H54 (cell line): ENCODE results near the gene PCTP.

Source experiments
- DNase-seq: peaks from one replicate; pipeline ENCODE4 v3.0.0; 2011; ENCODE audit warnings: low spot score, mixed read lengths; ENCODE audit not compliant: insufficient read length
- FAIRE-seq: peaks from 3 replicates; lab custom pipeline; 2011; peaks lifted over from hg19 to GRCh38; lab: Jason Lieb, UNC
- POLR2A ChIP-seq: IDR thresholded peaks from 2 replicates; pipeline ENCODE4 v1.6.1; 2011; ENCODE audit warnings: low read depth, mild to moderate bottlenecking, low read length

Gene PCTP

DNA sequence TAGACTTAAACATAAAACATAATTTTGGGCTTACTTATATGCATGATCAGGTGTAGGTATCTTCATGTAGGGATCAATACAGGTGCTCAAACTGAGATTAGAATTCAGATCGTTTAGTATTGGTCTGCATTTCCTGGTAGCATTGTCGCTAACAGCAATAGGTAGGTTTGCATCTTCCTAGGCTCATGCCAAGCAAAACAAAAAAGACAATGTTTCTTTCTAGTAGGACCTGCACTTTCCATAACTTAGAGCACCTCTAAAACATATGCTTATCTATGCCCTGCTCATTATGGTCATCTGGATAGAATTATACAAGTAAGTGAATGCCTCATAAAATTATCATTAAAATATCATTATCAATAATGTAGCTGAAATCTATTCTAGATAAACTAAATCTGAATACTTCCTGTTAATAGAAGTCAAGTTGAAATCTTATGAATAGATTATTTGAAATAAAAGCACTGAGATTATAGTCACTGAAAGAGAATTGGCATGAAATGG, 26.7 kb downstream of the PCTP start:
- no peak for TF ChIP-seq POLR2A
- FAIRE-seq: no peak
- no peak for DNase-seq

DNA sequence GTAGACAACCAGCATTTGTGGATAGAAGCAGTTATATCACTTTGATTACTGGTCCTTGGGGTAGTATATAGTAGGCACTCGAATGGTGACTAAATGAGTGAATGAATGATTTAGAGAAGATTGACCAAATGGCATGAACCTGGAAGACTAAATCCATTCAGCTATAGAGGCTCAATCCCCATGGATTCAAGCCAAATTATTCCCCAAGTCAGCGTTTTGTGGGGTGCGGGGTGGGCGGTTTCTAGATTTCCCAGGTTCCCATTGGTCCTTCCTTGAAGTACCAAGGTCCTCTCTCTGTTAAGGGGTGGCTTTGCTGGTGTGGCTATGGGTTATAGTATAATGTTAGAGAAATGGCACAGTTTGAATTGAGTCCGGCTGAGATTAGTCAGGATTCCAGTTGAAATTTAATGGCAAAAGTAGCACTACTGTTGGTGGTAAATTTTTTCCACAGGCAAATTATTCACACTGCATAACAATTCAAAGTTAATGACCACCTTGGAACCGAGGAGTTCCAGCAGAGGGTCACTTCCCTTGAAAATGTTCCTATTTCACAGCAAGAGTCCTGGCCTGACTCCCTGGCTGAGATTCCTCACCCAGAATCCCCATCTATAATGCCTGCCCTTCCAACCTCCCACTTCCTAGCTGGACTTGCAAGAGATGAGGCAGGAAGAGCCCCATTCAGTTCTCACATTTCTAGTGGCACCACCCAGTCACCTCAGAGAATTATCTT, 27.7 kb downstream of the PCTP start:
- no peak for DNase-seq
- TF ChIP-seq POLR2A: no peak
- no peak for FAIRE-seq

DNA sequence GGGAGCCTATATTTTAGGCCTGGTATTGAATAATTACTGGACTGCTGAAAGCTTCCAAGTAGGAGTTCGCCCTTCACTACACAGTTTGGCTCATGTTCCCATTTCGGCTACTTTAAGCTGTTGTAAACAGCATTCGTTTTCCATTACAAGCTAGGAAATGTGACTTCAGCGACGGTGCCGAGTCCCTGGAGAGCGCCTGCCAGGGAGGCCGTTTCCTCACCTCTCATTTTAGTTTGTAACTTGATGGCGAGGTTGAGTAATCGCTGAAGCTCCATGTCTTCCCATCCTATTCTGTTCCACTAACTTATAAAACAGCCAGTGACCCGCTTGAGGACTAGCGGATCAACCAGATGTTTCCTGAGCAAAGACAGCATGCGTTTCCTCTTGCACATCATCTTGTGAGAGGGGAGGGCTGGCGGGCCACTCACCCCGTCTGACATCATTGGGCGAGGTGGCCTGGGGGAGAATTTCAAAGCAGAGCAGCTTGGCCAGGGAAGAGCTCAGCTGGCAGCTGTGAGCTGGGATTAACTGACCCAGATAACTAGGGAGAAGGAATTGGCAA, 32.9 kb downstream of the PCTP start:
- DNase-seq: no peak
- FAIRE-seq: no peak
- TF ChIP-seq POLR2A: no peak

DNA sequence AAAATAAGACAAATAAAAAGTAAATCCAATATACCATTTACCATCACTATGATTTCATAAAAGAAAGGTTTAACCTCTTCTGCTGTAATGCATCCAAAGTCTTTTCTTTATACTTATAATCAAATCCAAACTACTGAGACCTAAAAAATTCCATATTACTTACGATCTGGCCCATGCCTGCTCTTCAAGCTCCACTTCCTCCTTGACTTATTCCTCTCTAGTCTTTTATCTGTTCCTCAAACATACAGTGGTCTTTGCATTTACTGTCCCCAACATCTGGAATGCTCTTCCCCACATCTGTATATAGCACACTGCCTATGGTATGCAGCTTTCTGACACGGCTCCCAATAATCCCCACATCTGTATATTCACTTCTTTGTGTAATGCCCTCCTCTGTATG, 33.8 kb downstream of the PCTP start:
- no peak for DNase-seq
- no peak for TF ChIP-seq POLR2A
- no peak for FAIRE-seq

DNA sequence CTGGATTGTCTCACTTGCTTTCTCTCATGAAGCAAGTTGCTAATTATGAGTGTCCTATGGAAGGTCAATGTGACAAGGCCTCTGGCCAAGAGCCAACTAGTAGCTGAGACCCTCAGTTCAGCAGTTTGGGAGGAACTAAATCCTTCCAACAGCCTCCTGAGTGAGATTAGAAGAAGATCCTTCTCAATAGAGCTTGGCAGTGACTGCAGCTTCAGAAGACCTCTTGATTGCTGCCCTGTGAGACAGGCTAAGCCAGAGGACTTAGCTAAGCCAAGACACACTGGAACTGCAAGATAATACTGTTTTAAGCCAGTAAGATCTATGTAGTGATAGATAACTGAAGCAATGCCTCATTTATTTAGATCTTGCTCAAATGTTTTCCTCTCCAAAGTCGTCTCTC, 34.3 kb downstream of the PCTP start:
- TF ChIP-seq POLR2A: no peak
- no peak for FAIRE-seq

DNA sequence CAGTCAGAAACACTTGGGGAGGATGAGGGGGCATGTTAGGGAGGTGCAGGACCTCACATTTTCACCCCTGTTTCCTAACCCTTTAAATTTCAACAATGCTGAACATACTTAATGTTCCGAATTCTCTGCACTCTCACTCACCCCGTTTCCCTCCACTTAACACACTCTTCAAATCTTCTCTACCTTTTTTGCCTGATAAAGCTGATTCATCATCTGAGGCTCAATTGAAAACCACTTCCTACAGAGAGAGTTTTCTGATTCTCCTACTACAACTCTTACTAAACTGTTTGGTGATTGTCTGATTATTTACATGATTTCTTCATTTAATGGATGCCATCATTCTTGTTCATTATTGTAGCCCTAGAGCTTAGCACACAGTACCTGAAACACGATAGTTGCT, 42.4 kb downstream of the PCTP start:
- TF ChIP-seq POLR2A: no peak
- FAIRE-seq (no peak), DNase-seq (no peak)

More for the DNA sequence above, 34.3 kb downstream of the PCTP start:
- no peak for DNase-seq

DNA sequence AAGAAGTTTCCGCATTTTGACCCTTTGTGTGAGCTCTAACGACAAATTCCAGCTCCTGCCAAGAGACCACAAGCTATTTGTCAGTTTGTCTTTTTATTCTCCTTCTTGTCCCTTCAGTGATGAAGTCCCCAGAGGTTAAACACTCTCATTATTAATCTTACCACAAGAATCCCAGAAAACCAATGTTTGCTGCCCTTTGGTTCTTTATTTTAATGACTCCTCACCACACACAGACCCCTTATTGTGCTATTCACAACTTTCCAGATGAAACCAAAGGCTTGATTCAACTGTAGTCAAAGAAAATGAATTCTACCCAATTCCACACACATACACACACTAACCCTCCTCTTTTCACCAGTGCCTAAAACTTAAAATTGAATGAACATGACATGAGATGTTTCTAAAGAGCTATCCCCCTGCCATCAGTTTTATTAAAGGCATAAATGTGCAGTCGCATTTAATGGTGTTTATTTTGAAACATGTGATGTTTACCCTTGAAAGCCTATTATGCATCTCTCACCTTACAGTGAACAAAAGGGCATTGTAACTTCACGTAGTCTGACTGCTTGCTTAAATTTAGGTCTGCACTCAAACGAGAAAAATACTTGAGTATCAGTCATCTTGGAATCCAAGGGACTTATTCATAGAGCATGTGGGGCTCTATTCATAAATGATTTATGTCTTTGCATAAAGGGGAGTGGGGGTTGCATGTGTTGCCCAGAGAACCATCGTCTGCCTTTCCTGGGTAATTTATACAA, 44.1 kb downstream of the PCTP start:
- TF ChIP-seq POLR2A: no peak
- FAIRE-seq (peak; percentile 11), DNase-seq (no peak)

DNA sequence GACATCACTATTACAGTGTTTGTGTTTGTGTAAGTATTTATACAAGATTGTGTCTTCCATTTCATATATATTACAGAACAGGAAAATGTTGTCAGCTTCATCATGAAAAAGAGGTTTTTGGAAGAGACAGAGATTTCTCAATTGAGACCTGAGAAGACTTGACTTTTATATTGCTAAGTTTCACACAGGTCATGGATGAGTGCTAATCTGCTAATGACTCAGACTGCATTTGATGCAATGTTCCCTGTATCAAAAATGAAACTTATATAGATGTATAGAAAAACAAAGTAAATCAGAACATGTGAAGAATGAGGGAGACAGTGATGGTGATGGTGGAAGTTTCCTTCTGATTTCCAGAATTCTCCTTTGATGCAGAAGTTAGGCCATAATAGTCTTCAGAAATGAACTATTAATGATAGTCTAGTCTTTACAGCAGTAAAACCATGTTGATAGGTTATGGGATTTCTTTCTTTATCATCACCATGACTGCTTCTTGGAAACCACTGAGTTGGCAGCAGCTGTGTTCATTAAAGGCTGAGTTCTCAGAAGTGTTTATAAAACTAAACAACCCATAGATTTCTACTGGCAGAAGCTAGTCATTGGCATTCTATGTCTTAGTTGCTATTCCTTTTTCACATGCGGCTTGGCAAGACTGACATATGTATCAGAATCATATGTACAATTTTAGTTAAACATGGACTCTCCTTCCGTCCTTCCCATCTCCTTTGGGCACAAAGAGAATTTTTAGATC, 56.1 kb downstream of the PCTP start:
- no peak for TF ChIP-seq POLR2A
- no peak for DNase-seq
- no peak for FAIRE-seq

DNA sequence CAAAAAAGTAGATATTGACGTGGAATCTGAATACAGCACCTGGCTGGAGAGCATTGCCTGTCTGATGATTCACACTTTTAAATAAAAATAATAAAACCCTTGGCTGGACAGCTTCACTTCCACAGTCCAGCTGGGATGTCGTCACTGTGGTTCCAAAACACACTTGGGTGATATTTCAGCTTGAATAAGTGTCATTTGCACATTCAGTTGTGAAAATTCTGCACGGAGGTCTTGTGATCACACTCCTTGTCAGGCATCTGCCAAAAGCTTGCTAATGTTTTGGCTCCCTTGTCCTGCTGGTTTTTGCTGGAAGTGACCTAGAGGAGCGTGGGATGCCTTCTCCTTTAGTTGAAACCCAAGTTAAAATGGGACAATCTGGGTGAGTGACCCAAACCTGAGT, 60.7 kb downstream of the PCTP start:
- no peak for TF ChIP-seq POLR2A
- DNase-seq: no peak
- no peak for FAIRE-seq

DNA sequence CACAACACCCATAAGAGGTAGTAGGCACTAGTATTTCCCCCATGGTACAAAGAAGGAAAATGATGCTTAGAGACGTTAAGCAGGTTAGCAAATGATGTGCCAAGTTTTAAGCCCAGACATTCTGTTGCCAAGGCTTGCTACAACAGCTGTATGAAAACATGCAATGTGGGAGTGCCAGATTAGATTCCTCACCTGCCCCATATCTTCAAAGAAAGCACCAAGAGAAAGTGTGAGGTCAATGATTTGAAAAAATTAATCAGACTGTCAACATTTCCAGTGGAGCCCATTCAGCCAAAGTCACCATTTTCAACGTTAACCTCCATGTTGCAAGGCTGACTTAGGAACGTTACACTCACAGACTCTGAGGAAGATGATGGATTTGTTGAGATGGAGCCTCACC, 61.5 kb downstream of the PCTP start:
- no peak for TF ChIP-seq POLR2A
- FAIRE-seq (no peak), DNase-seq (no peak)

DNA sequence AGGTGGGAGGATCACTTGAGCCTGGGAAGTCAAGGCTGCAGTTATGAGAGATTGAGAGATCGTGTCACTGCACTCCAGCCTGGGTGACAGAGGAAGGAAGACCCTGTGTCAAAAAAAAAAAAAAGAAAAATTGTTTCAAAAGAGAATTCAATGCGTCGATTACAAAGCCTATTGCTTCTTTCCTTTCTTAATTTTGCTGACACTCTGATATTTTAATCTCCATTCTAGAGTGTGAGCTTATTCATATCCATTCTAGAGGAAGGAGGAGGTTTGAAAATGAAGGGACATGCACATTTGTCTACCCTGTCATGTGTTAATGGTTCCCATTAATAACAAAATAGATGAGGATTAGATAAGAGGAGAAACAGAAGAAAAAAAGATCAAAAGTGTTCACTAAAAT, 63.1 kb downstream of the PCTP start:
- no peak for FAIRE-seq
- no peak for DNase-seq
- TF ChIP-seq POLR2A: no peak

DNA sequence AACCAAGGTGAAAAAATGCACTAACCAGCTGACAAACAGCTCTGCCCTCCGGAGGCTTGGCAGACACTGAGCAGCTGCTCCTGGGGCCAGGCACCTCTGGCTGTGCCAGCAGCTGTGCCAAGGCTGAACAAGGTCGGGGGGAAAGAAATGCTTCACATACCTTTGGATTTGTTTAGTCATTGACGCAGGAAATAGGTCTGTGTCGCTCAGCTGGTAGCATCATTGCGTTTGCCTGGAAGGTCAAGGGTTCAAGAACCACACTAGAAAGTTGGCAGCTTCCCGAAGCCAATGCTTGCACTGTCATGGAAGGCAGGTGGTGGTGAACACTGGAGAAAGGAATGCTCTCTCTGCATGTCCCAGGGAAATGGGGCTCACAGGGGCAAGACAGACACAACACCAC, 63.5 kb downstream of the PCTP start:
- TF ChIP-seq POLR2A: no peak
- peak; percentile 91 for FAIRE-seq
- peak; percentile 42 for DNase-seq

DNA sequence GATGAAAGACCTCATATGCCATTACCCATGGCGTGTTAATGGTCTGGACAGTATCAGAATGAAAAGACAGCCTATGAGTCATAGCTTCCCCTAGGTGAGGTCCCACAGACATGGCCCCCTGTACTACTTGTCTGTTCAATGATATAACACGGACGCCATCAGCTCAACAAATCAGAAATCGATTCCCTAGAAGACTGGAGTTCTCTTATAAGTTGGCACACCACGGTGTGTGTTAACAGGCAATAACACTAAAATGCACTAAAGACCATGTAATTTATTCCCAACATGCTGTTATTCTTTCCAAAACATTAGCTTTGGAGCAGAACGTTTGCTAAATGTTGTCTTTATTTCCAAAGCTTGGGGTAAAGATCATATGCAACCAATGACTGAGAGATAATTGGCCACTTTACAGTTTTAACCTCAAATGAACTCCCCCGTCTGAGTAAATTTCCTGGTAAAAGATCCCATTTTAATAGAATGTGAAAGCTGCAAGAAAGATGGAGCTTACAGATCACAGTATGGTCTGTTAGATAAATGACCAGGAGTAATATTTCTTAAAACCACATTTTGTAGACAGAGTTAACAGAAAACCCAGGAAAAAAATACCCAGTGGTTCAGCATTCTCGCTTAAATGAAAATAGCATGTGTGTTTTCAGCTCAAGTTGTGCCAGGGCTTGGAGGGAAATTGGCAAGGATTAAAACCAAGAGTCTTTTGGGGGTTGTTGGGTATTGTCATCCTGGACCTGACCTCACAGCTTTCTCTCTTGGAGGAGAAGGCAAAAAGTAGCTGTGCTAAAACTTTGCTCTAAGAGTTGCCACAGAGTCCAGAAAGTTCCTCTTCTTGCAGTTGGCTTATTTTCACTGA, 65.9 kb downstream of the PCTP start:
- TF ChIP-seq POLR2A: no peak
- FAIRE-seq (no peak), DNase-seq (no peak)
